ENCODE data around the gene PAX5.

DNA sequence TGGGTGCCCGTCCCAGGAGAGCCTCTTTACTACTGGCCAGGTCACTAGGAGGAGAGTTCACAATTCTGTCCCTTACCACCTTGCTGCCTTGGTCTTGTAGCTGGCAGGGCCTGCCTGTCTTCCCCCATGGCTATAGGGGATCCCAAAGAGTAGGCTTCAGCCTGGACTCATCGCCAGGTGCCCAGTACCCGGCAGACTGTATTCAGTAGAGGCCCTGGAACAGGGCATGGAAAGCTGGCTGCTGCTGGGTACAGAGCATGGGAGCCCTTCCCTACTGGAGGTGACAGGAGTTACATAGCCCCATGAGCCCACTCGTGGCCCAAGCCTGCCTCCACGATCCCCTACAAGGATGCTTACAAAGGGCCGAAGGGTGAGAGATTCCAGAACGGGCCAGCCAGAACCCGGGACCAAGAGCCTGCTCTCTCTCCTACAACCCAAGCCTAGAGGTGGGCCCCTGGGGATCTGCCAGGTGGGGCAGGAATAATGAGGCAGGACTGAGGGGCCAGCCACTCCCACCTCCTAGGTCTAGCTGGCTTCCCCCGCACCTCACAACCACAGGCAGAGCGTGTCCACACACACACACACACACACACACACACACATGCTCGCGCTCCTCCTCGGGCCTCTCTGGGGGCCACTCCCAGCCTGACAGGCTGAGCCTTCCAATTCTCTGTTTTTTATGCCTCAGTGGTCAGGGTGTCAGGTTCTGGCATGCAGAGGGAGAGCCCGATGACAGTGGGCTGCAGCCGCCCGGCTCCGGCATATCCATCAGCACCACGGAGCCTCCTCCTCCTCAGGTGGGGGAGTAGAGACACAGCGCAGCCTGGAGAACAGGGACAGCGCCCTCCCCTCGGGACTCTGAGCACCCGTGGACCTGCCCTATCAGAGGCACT lies 186.0 kb downstream of the PAX5 start:
- TF ChIP-seq CTCF (conservative IDR thresholded peaks at IDR 0.05; ENCODE audit: low read length) (no peak), EZH2phosphoT487 (IDR thresholded peaks at IDR 0.05; ENCODE audit: borderline replicate concordance, low read depth, low read length) (no peak)
